Stomach (tissue), 9 donors: ENCODE measurements around the gene TBL2. TPM values are rescaled to one million over a fixed set of nuclear protein-coding genes. Genes with fewer than 3 reads are reported as not detected.
A peak's percentile ranks its signal among the peaks of the same experiment; 100 is the strongest.
"Not testable (repeated sequence)": the region's sequence is repeated elsewhere in the genome, so short reads cannot be mapped to it uniquely, and the experiment has no call there.

ENCODE experiments used
- DNase-seq, 2 donors: peaks; one replicate each; pipeline versions ENCODE4 v3.0.0 to v3.0.0-alpha.2; 2013 to 2019
- H3K27ac ChIP-seq, 5 donors: fragments of 200-600 bp in 4 of 5; sonication (generic) in 4 of 5; one replicate each; pipeline ENCODE4 v1.5.1; 2013 to 2019; ENCODE audit warnings: mild to moderate bottlenecking in 1 of 5, moderate library complexity in 1 of 5
- H3K27me3 ChIP-seq, 3 donors: fragments of 200-600 bp; sonication (generic); one replicate each; pipeline ENCODE4 v1.5.1; 2017 to 2019; ENCODE audit warnings: mixed run types in 1 of 3
- H3K36me3 ChIP-seq, 4 donors: fragments of 200-600 bp; sonication (generic); 1 replicate in 3 of 4; 2 replicates in 1 of 4; pipeline ENCODE4 v1.5.1; 2016 to 2019
- H3K4me1 ChIP-seq, 4 donors: fragments of 200-600 bp; sonication (generic); one replicate each; pipeline ENCODE4 v1.5.1; 2016 to 2019
- H3K4me3 ChIP-seq, 4 donors: fragments of 200-600 bp; sonication (generic) in 3 of 4; one replicate each; pipeline ENCODE4 v1.5.1; 2016 to 2019; ENCODE audit warnings: mild to moderate bottlenecking in 1 of 4
- H3K9me3 ChIP-seq, 4 donors: fragments of 200-600 bp; sonication (generic); one replicate each; pipeline ENCODE4 v1.5.1; 2016 to 2019
- CTCF ChIP-seq, 7 experiments: fragments of 450-650 bp in 4 of 7; fragments of 200-600 bp in 3 of 7; sonication (generic) in 3 of 7; IDR thresholded peaks; one replicate each; pipeline ENCODE4 v1.5.1; 2016 to 2019; ENCODE audit warnings: antibody characterized with exemption in 7 of 7, control low read depth in 2 of 7, mild to moderate bottlenecking in 1 of 7
- EP300 ChIP-seq: sonication (generic); formaldehyde crosslinking; IDR thresholded peaks from one replicate; pipeline ENCODE4 v1.6.1; 2017; ENCODE audit warnings: antibody characterized with exemption
- POLR2A ChIP-seq, 4 donors: fragments of 450-650 bp; IDR thresholded peaks; one replicate each; pipeline ENCODE4 v1.6.1; 2016; ENCODE audit warnings: antibody characterized with exemption in 4 of 4, control low read depth in 2 of 4, mild to moderate bottlenecking in 1 of 4, moderate library complexity in 1 of 4
- POLR2AphosphoS5 ChIP-seq, 3 donors: sonication (generic); formaldehyde crosslinking; IDR thresholded peaks; one replicate each; pipeline ENCODE4 v1.6.1; 2016; ENCODE audit warnings: antibody characterized with exemption in 3 of 3
- WGBS, 5 donors: extraction: QIAGEN DNeasy Blood & Tissue Kit in 3 of 5; methylation state at CpG; one replicate each; pipeline versions ENCODE4 v1.1.5 to v1.1.7; 2013 to 2018; 5-methylcytosine and 5-hydroxymethylcytosine counted together
- intact Hi-C: fragments of 100-400 bp; cut with DNase I; formaldehyde crosslinking; loops from one replicate; pipeline ENCODE4 v1.15.1; 2023; ENCODE audit warnings: low total_unique reads
- polyA plus RNA-seq, 3 donors: library from polyadenylated mRNA; stranded (reverse); fragments of 200-250 nt; gene quantifications; one replicate each; pipeline ENCODE4 v1.2.3, GENCODE V29; 2013
- total RNA-seq, 5 donors: library from RNA; depleted of rRNA; stranded (reverse); fragments of >200 nt; gene quantifications; one replicate each; pipeline versions ENCODE4 v1.1.0 to v1.2.3, GENCODE V29; 2014 to 2016
- donor health status: healthy with polysubstance abuse.
- donor health status: Bipolar disorder and iron deficiency.
- donor health status: healthy.

The TBL2 gene
- total and polyA plus RNA-seq, 8 donors, result 1.2 to 176 (median 21.7) TPM

GRCh38 chr7:73530800-73531199, 47.6 kb downstream of the TBL2 start:
- no peak overlapping the region for H3K4me3 ChIP-seq
- WGBS, 5 donors, result 95 to 100% (median 98%) methylated on average over 3 of the region's 3 CpGs
- intact Hi-C loops, result no loop called here
- no peak for DNase-seq
- H3K4me1 ChIP-seq, result peaks cover 0 to 8% (median 0%) of the 10 kb centered on the region in 4 donors
- H3K27ac ChIP-seq, result no peak overlapping the region
- TF ChIP-seq EP300 (no peak), CTCF (IDR thresholded peaks at IDR 0.05) (no peak), POLR2AphosphoS5 (IDR thresholded peaks at IDR 0.05) (no peak), POLR2A (IDR thresholded peaks at IDR 0.05) (no peak)
- peaks cover 10 to 42% (median 32%) of the 10 kb centered on the region in 4 donors for H3K36me3 ChIP-seq
- no peaks in the 10 kb centered on the region for H3K9me3 ChIP-seq
- H3K27me3 ChIP-seq, result no peaks in the 10 kb centered on the region

GRCh38 chr7:73526896-73527821, 51.2 kb downstream of the TBL2 start:
- H3K27ac ChIP-seq, result no peak overlapping the region

GRCh38 chr7:73526158-73526494, 52.3 kb downstream of the TBL2 start:
- DNase-seq, H3K4me3 ChIP-seq, H3K27me3 ChIP-seq, H3K9me3 ChIP-seq, H3K36me3 ChIP-seq, intact Hi-C loops, H3K27ac ChIP-seq: not testable (repeated sequence)
- whole genome bisulfite sequencing, 5 donors, result 52 to 82% (median 61%) methylated on average over 1 of the region's 1 CpG
- H3K4me1 ChIP-seq, result peaks cover 5 to 25% (median 6%) of the 10 kb centered on the region in 4 donors

More at GRCh38 chr7:73526896-73527821, 51.2 kb downstream of the TBL2 start:
- DNase-seq, result peak in 1 of 2 donors; percentile 17
- WGBS, 5 donors, result 64 to 79% (median 73%) methylated on average over 7 to 8 of the region's 8 CpGs
- Histone ChIP-seq H3K27me3 (no peaks in the 10 kb centered on the region), H3K36me3 (peaks cover 0 to 12% (median 0%) of the 10 kb centered on the region in 4 donors), H3K9me3 (no peaks in the 10 kb centered on the region), H3K4me1 (peaks cover 5 to 21% (median 6%) of the 10 kb centered on the region in 4 donors), H3K4me3 (no peak overlapping the region)
- intact Hi-C loops, result no loop called here
- TF ChIP-seq POLR2A (IDR thresholded peaks at IDR 0.05) (no peak), EP300 (no peak), POLR2AphosphoS5 (IDR thresholded peaks at IDR 0.05) (no peak), CTCF (IDR thresholded peaks at IDR 0.05) (no peak)

GRCh38 chr7:73522105-73522872, 56.1 kb downstream of the TBL2 start, which contains the start of gene BAZ1B:
BAZ1B (minus strand) TSS chr7:73522293; CDS start chr7:73521933, 360 bp downstream.
- peak; percentile 97 to 99 for DNase-seq
- peak within 1 kb of the TSS; percentile 89 to 98 (median 95) for H3K4me3 ChIP-seq
- TF ChIP-seq POLR2AphosphoS5 (IDR thresholded peaks at IDR 0.05), result peak; percentile 41 to 63 (median 62)
- TF ChIP-seq POLR2A (IDR thresholded peaks at IDR 0.05), result no peak
- TF ChIP-seq EP300, result peak; percentile 40
- TF ChIP-seq CTCF (IDR thresholded peaks at IDR 0.05), result peak in 2 of 7 experiments; percentile 31 to 43
- intact Hi-C loops, result no loop called here
- no peaks in the 10 kb centered on the region for H3K27me3 ChIP-seq
- no peaks in the 10 kb centered on the region for H3K9me3 ChIP-seq
- peaks cover 0 to 6% (median 1%) of the 10 kb centered on the region in 4 donors for H3K36me3 ChIP-seq
- H3K27ac ChIP-seq, result peak within 1 kb of the TSS; percentile 89 to 98 (median 93)
- 0 to 1% (median 0%) methylated on average over 32 to 71 of the region's 71 CpGs for WGBS, 5 donors
- H3K4me1 ChIP-seq, result peaks cover 30 to 64% (median 39%) of the 10 kb centered on the region in 4 donors
